ENCODE results near the gene TTC27. TPM values are rescaled to one million over a fixed set of nuclear protein-coding genes. Genes with fewer than 3 reads are reported as not detected.
"Not testable (repeated sequence)": the region's sequence is repeated elsewhere in the genome, so short reads cannot be mapped to it uniquely, and the experiment has no call there.

Gene TTC27
- polyA plus RNA-seq, 1 experiment = 28.9 TPM

DNA sequence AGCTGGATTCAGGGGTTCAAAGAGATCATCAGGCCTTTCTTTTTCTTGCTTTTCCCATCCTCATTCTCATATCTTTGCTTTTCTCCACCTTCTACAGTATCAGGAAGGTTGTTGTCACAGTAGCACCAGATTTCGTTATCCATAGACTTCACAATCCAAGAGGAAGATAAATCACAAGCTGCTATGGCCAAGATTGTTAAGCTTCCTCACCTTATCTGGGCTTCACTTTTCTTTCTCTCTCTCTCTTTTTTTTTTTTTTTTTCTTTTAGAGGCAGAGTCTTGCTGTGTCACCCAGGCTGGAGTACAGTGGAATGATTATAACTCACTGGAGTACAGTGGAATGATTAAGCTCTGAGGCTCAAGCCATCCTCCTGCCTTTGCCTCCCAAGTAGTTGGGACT lies 93.5 kb downstream of the TTC27 start:
- H3K4me3 ChIP-seq (ENCODE audit: low read depth, low read length) = no peak overlapping the region
- DNase-seq (ENCODE audit: low read depth, low spot score) = no peak
- H3K9me3 ChIP-seq (ENCODE audit: control insufficient read depth, insufficient read depth, low read length) = no peaks in the 10 kb centered on the region
- no peaks in the 10 kb centered on the region for H3K27me3 ChIP-seq (ENCODE audit: control insufficient read depth, insufficient read depth, low read length)
- TF ChIP-seq, protein P1, sequence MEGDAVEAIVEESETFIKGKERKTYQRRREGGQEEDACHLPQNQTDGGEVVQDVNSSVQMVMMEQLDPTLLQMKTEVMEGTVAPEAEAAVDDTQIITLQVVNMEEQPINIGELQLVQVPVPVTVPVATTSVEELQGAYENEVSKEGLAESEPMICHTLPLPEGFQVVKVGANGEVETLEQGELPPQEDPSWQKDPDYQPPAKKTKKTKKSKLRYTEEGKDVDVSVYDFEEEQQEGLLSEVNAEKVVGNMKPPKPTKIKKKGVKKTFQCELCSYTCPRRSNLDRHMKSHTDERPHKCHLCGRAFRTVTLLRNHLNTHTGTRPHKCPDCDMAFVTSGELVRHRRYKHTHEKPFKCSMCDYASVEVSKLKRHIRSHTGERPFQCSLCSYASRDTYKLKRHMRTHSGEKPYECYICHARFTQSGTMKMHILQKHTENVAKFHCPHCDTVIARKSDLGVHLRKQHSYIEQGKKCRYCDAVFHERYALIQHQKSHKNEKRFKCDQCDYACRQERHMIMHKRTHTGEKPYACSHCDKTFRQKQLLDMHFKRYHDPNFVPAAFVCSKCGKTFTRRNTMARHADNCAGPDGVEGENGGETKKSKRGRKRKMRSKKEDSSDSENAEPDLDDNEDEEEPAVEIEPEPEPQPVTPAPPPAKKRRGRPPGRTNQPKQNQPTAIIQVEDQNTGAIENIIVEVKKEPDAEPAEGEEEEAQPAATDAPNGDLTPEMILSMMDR (IDR thresholded peaks at IDR 0.05; ENCODE audit: low read depth, low read length) = no peak
- H3K27ac ChIP-seq (ENCODE audit: low read depth, low read length) = no peak overlapping the region
- ChIA-PET POLR2A (no interaction called here), CTCF (no interaction called here)

DNA sequence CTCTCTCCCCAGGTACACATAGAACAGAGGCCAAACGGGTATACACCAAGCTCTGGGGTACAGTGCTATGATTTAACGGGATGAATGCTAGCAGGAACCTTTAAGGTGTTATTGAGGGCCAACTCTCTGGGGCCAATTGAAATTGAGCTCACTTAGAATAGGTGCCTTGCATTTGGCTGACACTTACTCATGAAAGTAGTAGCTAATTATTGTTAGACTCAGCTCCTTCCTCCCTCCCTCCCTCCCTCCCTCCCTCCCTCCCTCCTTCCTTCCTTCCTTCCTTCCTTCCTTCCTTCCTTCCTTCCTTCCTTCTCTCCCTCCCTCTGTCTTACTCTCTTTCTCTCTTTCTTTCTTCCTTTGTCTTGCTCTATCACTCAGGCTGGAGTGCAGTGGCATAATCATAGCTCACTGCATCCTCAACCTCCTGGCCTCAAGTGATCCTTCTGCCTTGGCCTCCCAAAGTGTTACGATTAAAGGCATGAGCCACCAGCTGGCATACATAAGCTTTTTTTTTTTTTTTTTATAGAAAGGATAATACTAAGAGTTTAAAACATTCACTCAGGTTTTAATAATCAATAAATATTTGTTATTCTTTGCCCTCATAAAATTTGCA lies 95.7 kb downstream of the TTC27 start:
- H3K4me3 ChIP-seq (ENCODE audit: low read depth, low read length) = no peak overlapping the region
- ChIA-PET POLR2A (no interaction called here), CTCF (interaction anchor here (0.6 kb wide), 1 partner anchor 876 kb away, joined by 3 read pairs; no protein-coding TSS in a partner anchor)
- DNase-seq (ENCODE audit: low read depth, low spot score) = no peak
- no peaks in the 10 kb centered on the region for H3K27me3 ChIP-seq (ENCODE audit: control insufficient read depth, insufficient read depth, low read length)
- TF ChIP-seq, protein P1 (IDR thresholded peaks at IDR 0.05; ENCODE audit: low read depth, low read length) = no peak
- no peaks in the 10 kb centered on the region for H3K9me3 ChIP-seq (ENCODE audit: control insufficient read depth, insufficient read depth, low read length)
- no peak overlapping the region for H3K27ac ChIP-seq (ENCODE audit: low read depth, low read length)

DNA sequence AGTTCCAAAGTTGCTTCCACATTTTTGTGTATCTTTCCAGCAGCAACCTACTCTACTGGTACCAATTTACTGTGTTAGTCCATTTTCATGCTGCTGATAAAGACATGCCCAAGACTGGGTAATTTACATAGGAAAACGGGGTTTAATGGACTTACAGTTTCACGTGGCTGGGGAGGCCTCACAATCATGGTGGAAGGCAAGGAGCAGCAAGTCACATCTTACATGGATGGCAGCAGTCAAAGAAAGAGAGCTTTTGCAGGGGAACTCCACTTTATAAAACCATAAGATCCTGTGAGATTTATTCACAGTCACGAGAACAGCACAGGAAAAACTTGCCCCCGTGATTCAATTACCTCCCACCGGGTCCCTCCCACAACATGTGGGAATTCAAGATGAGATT lies 98.8 kb downstream of the TTC27 start:
- POLR2A ChIA-PET; DNase-seq (ENCODE audit: low read depth, low spot score); H3K4me3 ChIP-seq (ENCODE audit: low read depth, low read length); CTCF ChIA-PET; H3K27me3 ChIP-seq (ENCODE audit: control insufficient read depth, insufficient read depth, low read length); H3K9me3 ChIP-seq (ENCODE audit: control insufficient read depth, insufficient read depth, low read length); H3K27ac ChIP-seq (ENCODE audit: low read depth, low read length): not testable (repeated sequence)

DNA sequence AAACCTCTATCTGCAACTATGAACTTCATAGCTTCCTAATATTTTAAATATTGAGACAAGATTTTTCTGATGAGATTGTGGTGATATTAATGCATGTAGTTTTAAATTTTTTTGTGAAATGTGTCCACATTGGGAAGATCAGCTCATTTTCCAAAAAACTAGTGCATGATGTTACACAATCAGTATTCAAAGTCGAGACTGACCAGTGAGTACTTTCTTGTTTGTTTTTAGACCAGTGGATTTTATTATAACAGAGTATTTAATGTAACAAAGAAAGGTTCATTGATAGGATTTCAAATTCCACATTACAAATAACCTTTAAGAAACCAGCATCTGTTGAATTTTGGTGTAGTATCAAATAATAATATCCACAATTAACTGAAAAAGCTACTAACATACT lies 99.3 kb downstream of the TTC27 start:
- CTCF ChIA-PET = no interaction called here
- POLR2A ChIA-PET = no interaction called here
- TF ChIP-seq, protein P1 (IDR thresholded peaks at IDR 0.05; ENCODE audit: low read depth, low read length) = no peak

DNA sequence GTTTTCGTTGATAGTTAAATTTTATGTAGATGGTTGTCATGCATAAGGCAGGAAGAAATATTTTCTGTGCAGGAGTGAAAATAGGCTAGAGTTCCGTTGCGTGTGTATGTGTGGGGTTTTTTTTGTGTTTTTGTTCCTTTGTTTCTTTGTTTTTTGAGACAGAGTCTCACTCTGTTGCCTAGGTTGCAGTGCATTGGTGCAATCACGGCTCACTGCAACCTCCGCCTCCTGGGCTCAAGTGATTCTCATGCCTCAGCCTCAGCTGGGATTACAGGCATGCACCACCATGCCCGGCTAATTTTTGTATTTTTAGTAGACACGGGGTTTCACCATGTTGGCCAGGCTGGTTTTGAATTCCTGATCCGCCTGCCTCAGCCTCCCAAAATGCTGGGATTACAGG lies 103.1 kb downstream of the TTC27 start:
- DNase-seq (ENCODE audit: low read depth, low spot score); H3K27me3 ChIP-seq (ENCODE audit: control insufficient read depth, insufficient read depth, low read length); CTCF ChIA-PET; H3K4me3 ChIP-seq (ENCODE audit: low read depth, low read length); POLR2A ChIA-PET; H3K27ac ChIP-seq (ENCODE audit: low read depth, low read length); H3K9me3 ChIP-seq (ENCODE audit: control insufficient read depth, insufficient read depth, low read length): not testable (repeated sequence)

More for the DNA sequence above, 99.3 kb downstream of the TTC27 start:
- H3K9me3 ChIP-seq (ENCODE audit: control insufficient read depth, insufficient read depth, low read length) = no peaks in the 10 kb centered on the region
- H3K4me3 ChIP-seq (ENCODE audit: low read depth, low read length) = no peak overlapping the region
- H3K27ac ChIP-seq (ENCODE audit: low read depth, low read length) = no peak overlapping the region
- H3K27me3 ChIP-seq (ENCODE audit: control insufficient read depth, insufficient read depth, low read length) = no peaks in the 10 kb centered on the region
- no peak for DNase-seq (ENCODE audit: low read depth, low spot score)

DNA sequence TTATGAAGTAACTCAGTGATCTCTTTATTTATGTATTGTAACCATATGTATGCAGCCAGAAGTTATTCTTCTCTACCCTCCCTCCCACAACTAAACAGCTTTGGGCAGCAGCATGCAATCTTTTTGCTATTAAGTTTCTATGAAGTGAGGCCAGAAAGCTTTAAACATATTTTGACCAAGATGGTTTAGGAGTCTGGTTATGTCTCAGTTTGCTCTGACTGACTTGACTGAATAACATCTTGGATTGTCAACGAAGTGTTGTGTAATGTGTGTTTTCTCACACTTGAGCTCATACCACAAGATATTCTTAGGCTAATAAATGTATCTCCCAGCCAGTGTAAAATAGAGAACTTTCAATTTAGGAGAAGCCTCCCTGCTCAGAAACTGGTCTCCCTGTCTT lies 104.3 kb downstream of the TTC27 start:
- no peak overlapping the region for H3K4me3 ChIP-seq (ENCODE audit: low read depth, low read length)
- POLR2A ChIA-PET = no interaction called here
- no peaks in the 10 kb centered on the region for H3K27me3 ChIP-seq (ENCODE audit: control insufficient read depth, insufficient read depth, low read length)
- TF ChIP-seq, protein P1 (IDR thresholded peaks at IDR 0.05; ENCODE audit: low read depth, low read length) = no peak
- H3K27ac ChIP-seq (ENCODE audit: low read depth, low read length) = no peak overlapping the region
- H3K9me3 ChIP-seq (ENCODE audit: control insufficient read depth, insufficient read depth, low read length) = no peaks in the 10 kb centered on the region
- DNase-seq (ENCODE audit: low read depth, low spot score) = no peak
- CTCF ChIA-PET = no interaction called here
